GM12873 (cell line): ENCODE results near the gene OPN3.

Experiments used
- CTCF ChIP-seq: IDR thresholded peaks from 2 replicates; pipeline ENCODE4 v1.5.1; 2012; ENCODE audit warnings: low read depth, mild to moderate bottlenecking, moderate library complexity, low read length, control low read depth; ENCODE audit not compliant: insufficient read depth; ENCODE audit errors: missing control alignments

Gene OPN3

DNA sequence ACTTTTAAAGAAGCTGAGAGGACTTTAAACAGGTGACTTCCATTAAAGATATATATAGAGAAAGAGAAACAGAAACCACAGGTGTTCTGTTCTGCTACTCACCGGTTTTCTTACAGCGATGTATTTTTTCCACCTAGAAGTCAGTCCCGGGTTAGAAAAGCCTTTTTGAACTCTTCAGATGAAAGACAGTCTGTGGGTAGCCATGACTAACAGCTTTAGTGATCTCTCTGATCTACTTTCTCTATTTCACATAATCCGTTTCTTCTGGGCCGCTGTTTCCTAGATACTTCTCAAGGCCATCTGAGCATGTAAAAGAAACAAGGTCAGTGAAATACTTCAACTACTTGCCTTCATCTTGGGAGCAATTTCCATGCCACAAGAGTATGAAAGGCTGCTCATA lies 37.0 kb upstream of the OPN3 start:
- TF ChIP-seq CTCF, result no peak

GRCh38 chr1:241675983-241676382 lies 35.8 kb upstream of the OPN3 start:
- TF ChIP-seq CTCF, result no peak

DNA sequence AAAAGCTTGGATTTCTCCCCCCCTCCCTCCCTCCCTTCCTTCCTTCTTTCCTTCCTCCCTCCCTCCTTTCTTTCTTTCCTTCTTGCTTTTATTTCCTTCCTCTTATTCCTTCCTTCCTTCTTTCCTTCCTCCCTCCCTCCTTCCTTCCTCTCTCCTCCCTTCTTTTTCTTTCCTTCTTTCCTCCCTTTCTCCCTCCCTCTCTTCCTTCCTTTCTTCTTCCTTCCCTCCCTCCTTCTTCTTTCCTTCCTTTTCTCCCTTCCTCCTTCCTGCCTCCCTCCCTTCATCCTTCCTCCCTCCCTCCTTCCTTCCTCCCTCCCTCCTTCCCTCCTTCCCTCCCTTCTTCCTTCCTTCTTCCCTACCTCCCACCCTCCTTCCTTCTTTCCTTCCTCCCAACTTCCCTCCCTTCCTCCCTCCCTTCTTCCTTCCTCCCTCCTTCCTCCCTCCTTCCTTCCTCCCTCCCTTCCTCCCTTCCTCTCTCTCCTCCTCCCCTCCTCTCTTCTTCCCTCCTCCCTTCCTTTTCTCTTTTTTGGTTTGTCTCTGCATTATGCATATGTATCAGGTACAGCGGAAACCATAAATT lies 34.7 kb upstream of the OPN3 start:
- TF ChIP-seq CTCF, result no peak

DNA sequence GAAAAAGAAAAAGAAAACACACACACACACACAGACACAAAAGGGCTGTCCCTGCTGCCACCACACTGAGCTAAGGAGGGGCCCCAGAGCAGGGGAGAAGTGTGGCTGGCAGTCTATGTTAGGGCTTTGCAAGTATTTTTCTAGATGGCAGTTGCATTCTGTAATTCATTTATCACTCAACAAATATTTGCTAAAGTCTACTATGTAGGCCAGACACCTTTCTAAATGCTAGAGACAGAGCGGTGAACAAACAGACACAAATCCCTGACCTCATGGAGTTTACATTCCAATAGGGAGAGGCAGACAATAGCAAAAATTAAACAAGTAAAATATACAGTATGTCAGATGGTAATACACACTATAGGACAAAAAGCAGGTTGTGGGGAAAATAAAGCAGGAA lies 32.1 kb upstream of the OPN3 start:
- TF ChIP-seq CTCF, result no peak

DNA sequence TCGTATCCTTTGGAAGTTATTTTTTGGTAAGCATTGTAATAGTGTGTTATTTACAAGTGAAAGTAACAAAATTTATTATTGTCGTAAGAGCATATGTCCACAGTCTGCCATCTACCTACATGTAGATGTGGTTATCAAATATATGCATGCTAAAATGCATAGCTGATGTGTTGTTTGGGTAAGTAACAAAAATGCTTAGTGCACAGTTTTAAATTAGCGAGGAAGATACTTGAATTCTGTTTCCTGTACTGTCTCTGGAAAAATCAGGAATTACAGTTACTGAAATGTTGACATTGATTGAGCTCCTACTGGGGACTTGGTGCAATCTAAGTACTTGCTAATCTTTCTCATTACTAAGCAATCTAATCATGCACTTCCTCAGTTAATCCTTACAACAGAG lies 26.2 kb upstream of the OPN3 start:
- no peak for TF ChIP-seq CTCF

GRCh38 chr1:241660424-241660972 lies 20.3 kb upstream of the OPN3 start:
- no peak for TF ChIP-seq CTCF

DNA sequence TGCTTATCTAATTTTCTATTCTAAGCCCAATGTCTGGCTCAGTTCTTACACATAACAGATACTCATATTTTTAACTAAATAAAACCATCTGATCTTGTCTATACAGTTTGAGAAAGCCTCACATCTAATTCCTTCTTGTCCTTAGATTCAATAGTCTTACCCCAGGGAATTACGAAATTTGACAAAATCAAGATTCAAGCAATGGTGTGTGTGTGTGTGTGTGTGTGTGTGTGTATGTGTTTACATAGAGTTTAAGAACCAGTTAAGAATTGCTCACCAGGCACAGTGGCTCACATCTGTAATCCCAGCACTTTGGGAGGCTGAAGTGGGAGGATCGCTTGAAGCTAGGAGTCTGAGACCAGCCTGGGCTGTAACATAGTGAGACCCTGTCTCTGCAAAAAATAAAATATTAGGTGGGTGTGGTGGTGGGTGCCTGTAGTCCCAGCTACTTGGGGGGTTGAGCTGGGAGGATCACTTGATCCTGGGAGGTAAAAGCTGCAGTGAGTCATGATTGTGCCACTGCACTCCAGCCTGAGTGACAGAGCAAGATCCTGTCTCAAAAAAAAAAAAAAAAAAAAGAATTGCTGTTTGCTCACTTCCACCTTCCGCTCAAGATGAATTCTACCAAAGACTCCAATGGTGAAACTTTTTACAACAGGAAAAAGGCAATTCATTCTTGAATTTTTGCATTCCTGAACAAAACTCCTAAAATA lies 18.1 kb upstream of the OPN3 start:
- TF ChIP-seq CTCF, result no peak
